HEK293 (cell line): ENCODE measurements around the gene GPR18.
"Not testable (repeated sequence)": the region's sequence is repeated elsewhere in the genome, so short reads cannot be mapped to it uniquely, and the experiment has no call there.

Source experiments
- CTCF ChIA-PET: fragments of 350-600 bp; formaldehyde crosslinking; extraction: SDS; loops from one replicate; lab custom pipeline; 2021; ENCODE audit warnings: antibody characterized with exemption; lab: Yijun Ruan, JAX
- POLR2A ChIA-PET: fragments of 300-600 bp; formaldehyde crosslinking; extraction: SDS; loops from one replicate; lab custom pipeline; 2020; ENCODE audit warnings: antibody characterized with exemption, inconsistent platforms; lab: Yijun Ruan, JAX
- H3K27ac ChIP-seq: fragments of 200-500 bp; sonication (Bioruptor generic); 2 replicates; pipeline ENCODE4 v1.5.1; 2014; ENCODE audit warnings: low read depth, low read length, control low read depth, inconsistent platforms; ENCODE audit errors: extremely low read depth
- H3K36me3 ChIP-seq, 2 experiments: fragments of 200-500 bp in 1 of 2; sonication (Bioruptor generic) in 1 of 2; 1 replicate in 1 of 2; 2 replicates in 1 of 2; pipeline ENCODE4 v1.5.1; 2014 to 2017; ENCODE audit warnings: inconsistent platforms in 2 of 2, low read length in 2 of 2; ENCODE audit not compliant: control insufficient read depth in 2 of 2, insufficient read depth in 1 of 2
- H3K4me1 ChIP-seq: fragments of 200-500 bp; sonication (Bioruptor generic); 2 replicates; pipeline ENCODE4 v1.5.1; 2014; ENCODE audit warnings: mild to moderate bottlenecking, low read length, inconsistent platforms; ENCODE audit not compliant: control insufficient read depth, insufficient read depth
- H3K4me3 ChIP-seq: 2 replicates; pipeline ENCODE4 v1.5.1; 2011; ENCODE audit warnings: low read depth, mild to moderate bottlenecking, control low read depth, low read length, moderate library complexity
- H3K9me3 ChIP-seq: fragments of 200-500 bp; sonication (Bioruptor generic); 2 replicates; pipeline ENCODE4 v1.5.1; 2014; ENCODE audit warnings: low read depth, low read length, inconsistent platforms; ENCODE audit not compliant: control insufficient read depth, insufficient read depth
- HOXC10 ChIP-seq: sonication (generic); formaldehyde crosslinking; IDR thresholded peaks from 2 replicates; pipeline ENCODE4 v1.8.1; 2023; ENCODE audit warnings: mild to moderate bottlenecking, missing genetic modification reagents
- SCRT2 ChIP-seq: fragments of 450-650 bp; formaldehyde crosslinking; IDR thresholded peaks from 2 replicates; pipeline ENCODE4 v1.5.1; 2016; ENCODE audit warnings: missing biosample characterization, missing genetic modification characterization
- ZNF146 ChIP-seq: fragments of 450-650 bp; formaldehyde crosslinking; IDR thresholded peaks from 2 replicates; pipeline ENCODE4 v1.5.1; 2016; ENCODE audit warnings: missing biosample characterization, missing genetic modification characterization
- ZNF548 ChIP-seq: fragments of 450-650 bp; formaldehyde crosslinking; IDR thresholded peaks from 2 replicates; pipeline ENCODE4 v1.5.1; 2016; ENCODE audit warnings: missing biosample characterization, missing genetic modification characterization
- TF ChIP-seq, protein P1 (sequence below): fragments of 450-650 bp; formaldehyde crosslinking; IDR thresholded peaks from 2 replicates; pipeline ENCODE4 v1.5.1; 2017; ENCODE audit warnings: missing biosample characterization, missing genetic modification characterization
- TF ChIP-seq, protein P2 (sequence below): fragments of 450-650 bp; formaldehyde crosslinking; IDR thresholded peaks from 2 replicates; pipeline ENCODE4 v1.5.1; 2016; ENCODE audit warnings: missing biosample characterization, missing genetic modification characterization
- TF ChIP-seq, protein P3 (sequence below): fragments of 450-650 bp; formaldehyde crosslinking; IDR thresholded peaks from 2 replicates; pipeline ENCODE4 v1.5.1; 2016; ENCODE audit warnings: missing biosample characterization, missing genetic modification characterization

Gene GPR18

DNA sequence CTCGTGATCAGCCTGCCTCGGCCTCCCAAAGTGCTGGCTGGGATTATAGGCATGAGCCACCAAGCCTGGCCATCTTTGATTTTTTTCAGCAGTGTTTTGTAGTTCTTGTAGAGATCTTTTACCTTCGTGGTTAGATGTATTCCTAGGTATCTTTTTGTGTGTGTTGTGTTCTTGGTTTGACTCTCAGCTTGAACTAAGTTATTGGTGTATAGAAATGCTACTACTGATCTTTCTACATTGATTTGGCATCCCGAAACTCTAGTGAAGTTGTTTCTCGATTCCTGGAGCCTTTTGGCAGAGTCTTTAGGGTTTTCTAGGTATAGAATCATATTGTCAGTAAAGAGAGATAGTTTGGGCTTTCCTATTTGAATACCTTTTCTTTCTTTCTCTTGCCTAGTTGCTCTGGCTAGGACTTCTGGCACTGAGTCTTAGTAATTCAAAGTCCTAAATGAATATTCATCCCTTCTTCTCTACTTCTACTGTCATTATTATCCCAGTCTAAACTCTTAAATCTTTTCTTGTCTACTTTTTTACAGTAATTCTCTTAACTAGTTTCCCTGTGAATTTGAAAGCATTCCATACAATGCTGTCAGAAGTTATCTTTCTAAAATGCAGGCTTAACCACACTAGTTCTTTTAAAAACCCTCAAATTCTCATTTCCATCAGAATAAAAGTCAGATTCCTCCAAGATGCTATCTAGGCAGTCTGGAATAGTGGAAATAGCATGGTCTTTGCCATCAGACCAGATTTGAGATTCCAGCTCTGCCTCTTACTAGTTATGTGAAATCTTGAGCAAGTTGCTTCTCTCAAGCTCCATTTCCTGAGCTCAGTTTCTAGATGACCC lies 7.0 kb downstream of the GPR18 start:
- TF ChIP-seq, protein P1, sequence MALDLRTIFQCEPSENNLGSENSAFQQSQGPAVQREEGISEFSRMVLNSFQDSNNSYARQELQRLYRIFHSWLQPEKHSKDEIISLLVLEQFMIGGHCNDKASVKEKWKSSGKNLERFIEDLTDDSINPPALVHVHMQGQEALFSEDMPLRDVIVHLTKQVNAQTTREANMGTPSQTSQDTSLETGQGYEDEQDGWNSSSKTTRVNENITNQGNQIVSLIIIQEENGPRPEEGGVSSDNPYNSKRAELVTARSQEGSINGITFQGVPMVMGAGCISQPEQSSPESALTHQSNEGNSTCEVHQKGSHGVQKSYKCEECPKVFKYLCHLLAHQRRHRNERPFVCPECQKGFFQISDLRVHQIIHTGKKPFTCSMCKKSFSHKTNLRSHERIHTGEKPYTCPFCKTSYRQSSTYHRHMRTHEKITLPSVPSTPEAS (tag by site-specific recombination), result no peak
- ChIA-PET POLR2A (no interaction called here), CTCF (no interaction called here)
- H3K9me3 ChIP-seq, result no peaks in the 10 kb centered on the region
- H3K4me3 ChIP-seq, result no peak overlapping the region
- no peak overlapping the region for H3K27ac ChIP-seq
- peaks cover 0 to 5% of the 10 kb centered on the region in 2 experiments; a peak in 2 of 3 replicates for H3K36me3 ChIP-seq
- no peaks in the 10 kb centered on the region for H3K4me1 ChIP-seq

DNA sequence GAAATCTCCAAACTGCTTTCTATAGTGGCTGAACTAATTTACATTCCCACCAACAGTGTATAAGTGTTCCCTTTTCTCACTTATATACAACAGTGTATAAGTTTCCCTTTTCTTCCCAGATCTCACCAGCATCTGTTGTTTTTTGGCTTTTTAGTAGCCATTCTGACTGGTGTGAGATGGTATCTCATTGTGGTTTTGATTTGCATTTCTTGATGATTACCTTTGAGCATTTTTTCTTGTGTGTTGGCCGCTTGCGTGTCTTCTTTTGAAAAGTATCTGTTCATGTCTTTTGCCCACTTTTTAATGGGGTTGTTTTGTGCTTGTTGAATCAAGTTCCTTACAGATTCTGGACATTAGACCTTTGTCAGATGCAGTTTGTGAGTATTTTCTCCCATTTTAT lies 8.6 kb downstream of the GPR18 start:
- CTCF ChIA-PET, result interaction anchor here (0.6 to 0.7 kb wide), 2 partner anchors 73 to 215 kb away, joined by 3 read pairs; no protein-coding TSS in a partner anchor
- POLR2A ChIA-PET, result not testable (repeated sequence)

DNA sequence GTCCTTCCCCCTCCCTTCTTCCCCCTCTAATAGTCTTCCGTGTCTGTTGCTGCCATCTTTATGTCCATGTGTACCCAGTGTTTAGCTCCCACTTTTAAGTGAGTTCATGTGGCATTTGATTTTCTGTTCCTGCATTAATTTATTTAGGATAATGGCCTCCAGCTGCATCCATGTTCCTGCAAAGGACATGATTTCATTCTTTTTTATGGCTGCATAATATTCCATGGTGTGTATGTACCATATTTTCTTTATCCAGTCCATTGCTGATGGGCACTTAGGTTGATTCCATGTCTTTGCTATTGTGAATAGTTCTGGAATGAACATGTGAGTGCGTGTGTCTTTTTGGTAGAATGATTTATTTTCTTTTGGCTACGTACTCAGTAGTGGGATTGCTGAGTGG lies 9.0 kb downstream of the GPR18 start:
- H3K4me1 ChIP-seq, H3K36me3 ChIP-seq, H3K9me3 ChIP-seq, H3K4me3 ChIP-seq, POLR2A ChIA-PET, H3K27ac ChIP-seq: not testable (repeated sequence)
- CTCF ChIA-PET, result interaction anchor here (0.6 to 0.7 kb wide), 2 partner anchors 215 to 957 kb away, joined by 3 read pairs; no protein-coding TSS in a partner anchor
- TF ChIP-seq ZNF146, result peak; percentile 93
- TF ChIP-seq, protein P2, sequence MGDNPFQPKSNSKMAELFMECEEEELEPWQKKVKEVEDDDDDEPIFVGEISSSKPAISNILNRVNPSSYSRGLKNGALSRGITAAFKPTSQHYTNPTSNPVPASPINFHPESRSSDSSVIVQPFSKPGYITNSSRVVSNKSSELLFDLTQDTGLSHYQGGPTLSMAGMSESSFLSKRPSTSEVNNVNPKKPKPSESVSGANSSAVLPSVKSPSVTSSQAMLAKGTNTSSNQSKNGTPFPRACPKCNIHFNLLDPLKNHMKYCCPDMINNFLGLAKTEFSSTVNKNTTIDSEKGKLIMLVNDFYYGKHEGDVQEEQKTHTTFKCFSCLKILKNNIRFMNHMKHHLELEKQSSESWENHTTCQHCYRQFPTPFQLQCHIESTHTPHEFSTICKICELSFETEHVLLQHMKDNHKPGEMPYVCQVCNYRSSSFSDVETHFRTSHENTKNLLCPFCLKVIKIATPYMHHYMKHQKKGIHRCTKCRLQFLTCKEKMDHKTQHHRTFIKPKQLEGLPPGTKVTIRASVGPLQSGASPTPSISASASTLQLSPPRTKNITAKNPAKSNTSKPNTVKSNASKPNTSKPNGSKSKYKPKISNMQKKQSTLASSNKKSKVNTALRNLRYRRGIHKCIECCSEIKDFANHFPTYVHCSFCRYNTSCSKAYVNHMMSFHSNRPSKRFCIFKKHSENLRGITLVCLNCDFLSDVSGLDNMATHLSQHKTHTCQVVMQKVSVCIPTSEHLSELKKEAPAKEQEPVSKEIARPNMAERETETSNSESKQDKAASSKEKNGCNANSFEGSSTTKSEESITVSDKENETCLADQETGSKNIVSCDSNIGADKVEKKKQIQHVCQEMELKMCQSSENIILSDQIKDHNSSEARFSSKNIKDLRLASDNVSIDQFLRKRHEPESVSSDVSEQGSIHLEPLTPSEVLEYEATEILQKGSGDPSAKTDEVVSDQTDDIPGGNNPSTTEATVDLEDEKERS (tag by site-specific recombination), result 0 out of 2 replicates have a peak, but pooled peaks have one; percentile 58

More for the DNA sequence above, 8.6 kb downstream of the GPR18 start:
- not testable (repeated sequence) for H3K27ac ChIP-seq, H3K4me1 ChIP-seq, H3K36me3 ChIP-seq, H3K4me3 ChIP-seq, H3K9me3 ChIP-seq

DNA sequence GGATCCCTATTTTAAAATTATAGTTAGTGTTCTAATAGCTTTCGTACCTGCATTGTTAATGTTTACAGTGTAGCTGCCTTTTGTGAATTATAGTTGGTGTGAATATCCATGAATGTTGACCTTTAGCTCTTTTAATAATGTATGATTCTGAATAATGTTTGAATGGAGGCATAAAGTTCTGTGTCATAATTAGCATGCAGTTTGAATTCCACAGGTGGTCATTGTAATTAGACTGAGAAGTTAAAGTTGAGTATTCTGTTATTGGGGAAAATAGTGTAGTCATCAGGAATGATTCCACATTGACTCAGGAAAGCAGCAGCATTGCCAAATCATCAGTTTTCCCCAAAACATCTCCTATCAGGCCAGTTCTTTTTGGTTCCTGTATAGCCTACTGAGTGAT lies 12.1 kb downstream of the GPR18 start:
- POLR2A ChIA-PET, result no interaction called here
- TF ChIP-seq SCRT2 (peak; percentile 72), HOXC10 (CRISPR knock-in tag) (no peak), ZNF548 (no peak)
- TF ChIP-seq, protein P3, sequence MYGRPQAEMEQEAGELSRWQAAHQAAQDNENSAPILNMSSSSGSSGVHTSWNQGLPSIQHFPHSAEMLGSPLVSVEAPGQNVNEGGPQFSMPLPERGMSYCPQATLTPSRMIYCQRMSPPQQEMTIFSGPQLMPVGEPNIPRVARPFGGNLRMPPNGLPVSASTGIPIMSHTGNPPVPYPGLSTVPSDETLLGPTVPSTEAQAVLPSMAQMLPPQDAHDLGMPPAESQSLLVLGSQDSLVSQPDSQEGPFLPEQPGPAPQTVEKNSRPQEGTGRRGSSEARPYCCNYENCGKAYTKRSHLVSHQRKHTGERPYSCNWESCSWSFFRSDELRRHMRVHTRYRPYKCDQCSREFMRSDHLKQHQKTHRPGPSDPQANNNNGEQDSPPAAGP (tag by site-specific recombination), result no peak
- TF ChIP-seq, all 188 proteins: peak for 1
- H3K4me3 ChIP-seq, result no peak overlapping the region
- peaks cover 0 to under 1% of the 10 kb centered on the region in 2 experiments; a peak in 1 of 3 replicates for H3K36me3 ChIP-seq
- no peak overlapping the region for H3K27ac ChIP-seq
- H3K9me3 ChIP-seq, result no peaks in the 10 kb centered on the region
- H3K4me1 ChIP-seq, result no peaks in the 10 kb centered on the region
- CTCF ChIA-PET, result no interaction called here
